SK-N-SH treated with all-trans-retinoic acid at 6 μM for 48 hours (cell line): ENCODE results near the gene TTC7B.

Source experiments
- ATAC-seq: fragments of 200-7000 bp; cut with Tn5 transposase; 3 replicates; pipeline ENCODE4 v1.9.1; 2020; ENCODE audit warnings: mild to moderate bottlenecking, moderate library complexity
- ARNTL ChIP-seq: fragments of 450-650 bp; formaldehyde crosslinking; IDR thresholded peaks from 2 replicates; pipeline ENCODE4 v1.5.0; 2020; ENCODE audit warnings: low read depth, mild to moderate bottlenecking, moderate library complexity, borderline replicate concordance
- BACH2 ChIP-seq: fragments of 250-450 bp; sonication (Bioruptor Pico); IDR thresholded peaks from 2 replicates; pipeline ENCODE4 v1.9.0; 2021; ENCODE audit warnings: mild to moderate bottlenecking, borderline replicate concordance
- CREB5 ChIP-seq: fragments of 250-450 bp; sonication (Bioruptor Pico); IDR thresholded peaks from 2 replicates; pipeline ENCODE4 v1.5.1; 2020; ENCODE audit warnings: low read depth, mild to moderate bottlenecking, moderate library complexity
- CSDC2 ChIP-seq: fragments of 250-450 bp; sonication (Bioruptor Pico); IDR thresholded peaks from 2 replicates; pipeline ENCODE4 v1.5.0; 2020; ENCODE audit warnings: mild to moderate bottlenecking, moderate library complexity
- ESRRG ChIP-seq: fragments of 250-450 bp; sonication (Bioruptor Pico); IDR thresholded peaks from 2 replicates; pipeline ENCODE4 v1.6.1; 2021; ENCODE audit warnings: mild to moderate bottlenecking
- GLIS3 ChIP-seq: fragments of 250-450 bp; sonication (Bioruptor Pico); IDR thresholded peaks from 2 replicates; pipeline ENCODE4 v1.5.0; 2020; ENCODE audit warnings: mild to moderate bottlenecking, moderate library complexity
- ISL1 ChIP-seq: fragments of 250-450 bp; sonication (Bioruptor Pico); IDR thresholded peaks from 2 replicates; pipeline ENCODE4 v2.1.2; 2022; ENCODE audit warnings: mild to moderate bottlenecking, moderate library complexity
- OSR1 ChIP-seq: fragments of 250-450 bp; sonication (Bioruptor Pico); IDR thresholded peaks from 2 replicates; pipeline ENCODE4 v1.8.0; 2022; ENCODE audit warnings: moderate library complexity, mild to moderate bottlenecking, inconsistent platforms
- RARB ChIP-seq: fragments of 250-450 bp; sonication (Bioruptor Pico); IDR thresholded peaks from 2 replicates; pipeline ENCODE4 v1.8.0; 2021; ENCODE audit warnings: mild to moderate bottlenecking, moderate library complexity
- SNAI2 ChIP-seq: fragments of 250-450 bp; sonication (Bioruptor Pico); IDR thresholded peaks from 2 replicates; pipeline ENCODE4 v1.5.0; 2020; ENCODE audit warnings: mild to moderate bottlenecking, moderate library complexity
- TCF4 ChIP-seq: fragments of 250-450 bp; sonication (Bioruptor Pico); IDR thresholded peaks from 2 replicates; pipeline ENCODE4 v1.8.0; 2021; ENCODE audit warnings: mild to moderate bottlenecking, moderate library complexity, borderline replicate concordance
- TOX ChIP-seq: fragments of 250-450 bp; sonication (Bioruptor Pico); IDR thresholded peaks from 2 replicates; pipeline ENCODE4 v1.8.0; 2021; ENCODE audit warnings: mild to moderate bottlenecking, moderate library complexity, borderline replicate concordance
- ZC3H10 ChIP-seq: fragments of 250-450 bp; sonication (Bioruptor Pico); IDR thresholded peaks from 2 replicates; pipeline ENCODE4 v1.5.1; 2021; ENCODE audit warnings: mild to moderate bottlenecking, moderate library complexity
- ZFP3 ChIP-seq: fragments of 250-450 bp; sonication (Bioruptor Pico); IDR thresholded peaks from 2 replicates; pipeline ENCODE4 v1.5.0; 2020; ENCODE audit warnings: mild to moderate bottlenecking, moderate library complexity
- ZNF565 ChIP-seq: fragments of 450-650 bp; formaldehyde crosslinking; conservative IDR thresholded peaks from 2 replicates; pipeline ENCODE4 v1.5.0; 2020; ENCODE audit warnings: low read depth, mild to moderate bottlenecking, moderate library complexity
- ZNF70 ChIP-seq: fragments of 450-650 bp; formaldehyde crosslinking; IDR thresholded peaks from 2 replicates; pipeline ENCODE4 v1.5.0; 2020; ENCODE audit warnings: mild to moderate bottlenecking, moderate library complexity
- TF ChIP-seq, protein P1 (sequence below): fragments of 250-450 bp; sonication (Bioruptor Pico); IDR thresholded peaks from 2 replicates; pipeline ENCODE4 v1.5.0; 2020; ENCODE audit warnings: mild to moderate bottlenecking, moderate library complexity
- TF ChIP-seq, protein P2 (sequence below): fragments of 250-450 bp; sonication (Bioruptor Pico); IDR thresholded peaks from 2 replicates; pipeline ENCODE4 v1.8.0; 2020; ENCODE audit warnings: mild to moderate bottlenecking, moderate library complexity, borderline replicate concordance
- TF ChIP-seq, protein P3 (sequence below): fragments of 250-450 bp; sonication (Bioruptor Pico); IDR thresholded peaks from 2 replicates; pipeline ENCODE4 v1.8.0; 2021; ENCODE audit warnings: low read depth, mild to moderate bottlenecking, moderate library complexity, borderline replicate concordance

The TTC7B gene

DNA sequence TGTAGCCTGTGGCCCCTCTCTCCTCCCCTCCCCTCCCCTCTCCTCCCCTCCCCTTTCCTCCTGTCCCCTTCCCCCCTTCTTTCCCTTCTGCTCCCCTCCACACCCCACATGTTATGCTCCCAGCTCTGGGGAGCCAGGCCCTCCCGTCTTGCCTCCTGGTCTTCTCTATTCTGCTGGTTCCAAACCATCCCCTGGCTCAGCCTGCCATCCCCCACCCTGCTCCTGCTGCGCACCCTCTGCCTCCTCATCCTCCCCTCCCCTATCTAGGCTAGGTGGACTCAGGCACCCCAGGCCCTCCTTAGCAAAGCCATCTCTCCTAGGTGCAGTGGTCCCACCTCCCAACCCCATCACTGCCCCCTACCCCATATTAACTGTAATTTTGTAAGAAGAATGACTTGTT lies 319.9 kb downstream of the TTC7B start:
- ATAC-seq: no peak
- TF ChIP-seq OSR1 (no peak), CSDC2 (CRISPR knock-in tag) (no peak), ZNF70 (CRISPR knock-in tag) (no peak), TOX (no peak), GLIS3 (CRISPR knock-in tag) (no peak)
- TF ChIP-seq, protein P1, sequence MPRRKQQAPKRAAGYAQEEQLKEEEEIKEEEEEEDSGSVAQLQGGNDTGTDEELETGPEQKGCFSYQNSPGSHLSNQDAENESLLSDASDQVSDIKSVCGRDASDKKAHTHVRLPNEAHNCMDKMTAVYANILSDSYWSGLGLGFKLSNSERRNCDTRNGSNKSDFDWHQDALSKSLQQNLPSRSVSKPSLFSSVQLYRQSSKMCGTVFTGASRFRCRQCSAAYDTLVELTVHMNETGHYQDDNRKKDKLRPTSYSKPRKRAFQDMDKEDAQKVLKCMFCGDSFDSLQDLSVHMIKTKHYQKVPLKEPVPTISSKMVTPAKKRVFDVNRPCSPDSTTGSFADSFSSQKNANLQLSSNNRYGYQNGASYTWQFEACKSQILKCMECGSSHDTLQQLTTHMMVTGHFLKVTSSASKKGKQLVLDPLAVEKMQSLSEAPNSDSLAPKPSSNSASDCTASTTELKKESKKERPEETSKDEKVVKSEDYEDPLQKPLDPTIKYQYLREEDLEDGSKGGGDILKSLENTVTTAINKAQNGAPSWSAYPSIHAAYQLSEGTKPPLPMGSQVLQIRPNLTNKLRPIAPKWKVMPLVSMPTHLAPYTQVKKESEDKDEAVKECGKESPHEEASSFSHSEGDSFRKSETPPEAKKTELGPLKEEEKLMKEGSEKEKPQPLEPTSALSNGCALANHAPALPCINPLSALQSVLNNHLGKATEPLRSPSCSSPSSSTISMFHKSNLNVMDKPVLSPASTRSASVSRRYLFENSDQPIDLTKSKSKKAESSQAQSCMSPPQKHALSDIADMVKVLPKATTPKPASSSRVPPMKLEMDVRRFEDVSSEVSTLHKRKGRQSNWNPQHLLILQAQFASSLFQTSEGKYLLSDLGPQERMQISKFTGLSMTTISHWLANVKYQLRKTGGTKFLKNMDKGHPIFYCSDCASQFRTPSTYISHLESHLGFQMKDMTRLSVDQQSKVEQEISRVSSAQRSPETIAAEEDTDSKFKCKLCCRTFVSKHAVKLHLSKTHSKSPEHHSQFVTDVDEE (CRISPR knock-in tag): no peak

- TF ChIP-seq, protein P2, sequence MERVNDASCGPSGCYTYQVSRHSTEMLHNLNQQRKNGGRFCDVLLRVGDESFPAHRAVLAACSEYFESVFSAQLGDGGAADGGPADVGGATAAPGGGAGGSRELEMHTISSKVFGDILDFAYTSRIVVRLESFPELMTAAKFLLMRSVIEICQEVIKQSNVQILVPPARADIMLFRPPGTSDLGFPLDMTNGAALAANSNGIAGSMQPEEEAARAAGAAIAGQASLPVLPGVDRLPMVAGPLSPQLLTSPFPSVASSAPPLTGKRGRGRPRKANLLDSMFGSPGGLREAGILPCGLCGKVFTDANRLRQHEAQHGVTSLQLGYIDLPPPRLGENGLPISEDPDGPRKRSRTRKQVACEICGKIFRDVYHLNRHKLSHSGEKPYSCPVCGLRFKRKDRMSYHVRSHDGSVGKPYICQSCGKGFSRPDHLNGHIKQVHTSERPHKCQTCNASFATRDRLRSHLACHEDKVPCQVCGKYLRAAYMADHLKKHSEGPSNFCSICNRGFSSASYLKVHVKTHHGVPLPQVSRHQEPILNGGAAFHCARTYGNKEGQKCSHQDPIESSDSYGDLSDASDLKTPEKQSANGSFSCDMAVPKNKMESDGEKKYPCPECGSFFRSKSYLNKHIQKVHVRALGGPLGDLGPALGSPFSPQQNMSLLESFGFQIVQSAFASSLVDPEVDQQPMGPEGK (CRISPR knock-in tag): 0 out of 2 replicates have a peak, but pooled peaks have one; percentile 29
- TF ChIP-seq BACH2 (no peak), ZC3H10 (CRISPR knock-in tag) (peak; percentile 20; the same call in 1 of the 2 replicates), SNAI2 (peak; percentile 84; the same call in 1 of the 2 replicates), ZFP3 (CRISPR knock-in tag) (peak; percentile 63; the same call in 1 of the 2 replicates), CSDC2 (CRISPR knock-in tag) (peak; percentile 95), ZNF70 (CRISPR knock-in tag) (no peak), ZNF565 (peak; percentile 69; the same call in 1 of the 2 replicates)
- peak; percentile 61 for ATAC-seq
Measured at GRCh38 chr14:90495357-90496276, 320.6 kb downstream of the TTC7B start.

GRCh38 chr14:90491911-90492531 lies 324.2 kb downstream of the TTC7B start:
- TF ChIP-seq ZNF70 (CRISPR knock-in tag): peak; percentile 7; the same call in 1 of the 2 replicates
- 0 out of 2 replicates have a peak, but pooled peaks have one; percentile 12 for TF ChIP-seq ZNF565
- TF ChIP-seq ZFP3 (CRISPR knock-in tag): no peak
- no peak for TF ChIP-seq ARNTL (CRISPR knock-in tag)
- no peak for TF ChIP-seq OSR1
- TF ChIP-seq, protein P3, sequence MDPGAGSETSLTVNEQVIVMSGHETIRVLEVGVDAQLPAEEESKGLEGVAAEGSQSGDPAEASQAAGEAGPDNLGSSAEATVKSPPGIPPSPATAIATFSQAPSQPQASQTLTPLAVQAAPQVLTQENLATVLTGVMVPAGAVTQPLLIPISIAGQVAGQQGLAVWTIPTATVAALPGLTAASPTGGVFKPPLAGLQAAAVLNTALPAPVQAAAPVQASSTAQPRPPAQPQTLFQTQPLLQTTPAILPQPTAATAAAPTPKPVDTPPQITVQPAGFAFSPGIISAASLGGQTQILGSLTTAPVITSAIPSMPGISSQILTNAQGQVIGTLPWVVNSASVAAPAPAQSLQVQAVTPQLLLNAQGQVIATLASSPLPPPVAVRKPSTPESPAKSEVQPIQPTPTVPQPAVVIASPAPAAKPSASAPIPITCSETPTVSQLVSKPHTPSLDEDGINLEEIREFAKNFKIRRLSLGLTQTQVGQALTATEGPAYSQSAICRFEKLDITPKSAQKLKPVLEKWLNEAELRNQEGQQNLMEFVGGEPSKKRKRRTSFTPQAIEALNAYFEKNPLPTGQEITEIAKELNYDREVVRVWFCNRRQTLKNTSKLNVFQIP: no peak
- TF ChIP-seq SNAI2: no peak
- TF ChIP-seq CREB5: no peak
- TF ChIP-seq, all 23 proteins: peak for 2
- ATAC-seq: peak; percentile 39

- ATAC-seq: peak; percentile 50
- TF ChIP-seq ISL1 (CRISPR knock-in tag): no peak
- no peak for TF ChIP-seq ZNF565
- no peak for TF ChIP-seq ZFP3 (CRISPR knock-in tag)
- TF ChIP-seq RARB: no peak
- TF ChIP-seq ESRRG (CRISPR knock-in tag): no peak
- no peak for TF ChIP-seq ZC3H10 (CRISPR knock-in tag)
- no peak for TF ChIP-seq OSR1
- TF ChIP-seq SNAI2: no peak
- no peak for TF ChIP-seq BACH2
- TF ChIP-seq, protein P3: no peak
- TF ChIP-seq ZNF70 (CRISPR knock-in tag): no peak
- no peak for TF ChIP-seq TCF4
- TF ChIP-seq, protein P2 (CRISPR knock-in tag): no peak
- TF ChIP-seq CSDC2 (CRISPR knock-in tag): no peak
Measured at GRCh38 chr14:90491221-90491885, 324.9 kb downstream of the TTC7B start.
